Thyroid gland (tissue), 4 donors: ENCODE data around the gene SGCD.

Experiments
- POLR2A ChIP-seq, 2 donors: fragments of 450-650 bp; IDR thresholded peaks; one replicate each; pipeline ENCODE4 v1.6.1; 2017; ENCODE audit warnings: antibody characterized with exemption in 2 of 2, mild to moderate bottlenecking in 2 of 2, moderate library complexity in 1 of 2
- TF ChIP-seq, protein P1 (sequence below), 6 experiments: fragments of 200-600 bp in 3 of 6; fragments of 450-650 bp in 3 of 6; sonication (generic) in 3 of 6; IDR thresholded peaks; one replicate each; pipeline ENCODE4 v1.5.1; 2016 to 2019; ENCODE audit warnings: antibody characterized with exemption in 6 of 6, mild to moderate bottlenecking in 2 of 6, inconsistent platforms in 1 of 6, moderate library complexity in 1 of 6

DNA sequence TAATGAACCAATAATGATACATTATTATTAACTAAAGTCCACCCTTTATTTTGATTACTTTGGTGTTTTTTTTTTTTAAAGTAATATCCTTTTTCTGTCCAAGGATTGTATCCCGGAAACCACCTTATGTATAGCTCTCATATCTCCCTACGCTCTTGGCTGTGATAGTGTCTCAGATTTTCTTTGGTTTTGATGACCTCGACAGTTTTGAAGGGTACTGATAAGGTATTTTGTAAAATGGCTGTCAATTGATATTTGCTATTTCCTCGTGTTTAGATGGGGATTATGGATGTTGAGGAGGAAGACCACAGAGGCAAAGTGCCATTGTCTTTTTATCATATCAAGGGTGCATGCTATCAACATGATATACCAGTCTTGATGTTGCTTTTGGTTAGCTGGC, 259.0 kb downstream of the SGCD start:
- TF ChIP-seq, protein P1, sequence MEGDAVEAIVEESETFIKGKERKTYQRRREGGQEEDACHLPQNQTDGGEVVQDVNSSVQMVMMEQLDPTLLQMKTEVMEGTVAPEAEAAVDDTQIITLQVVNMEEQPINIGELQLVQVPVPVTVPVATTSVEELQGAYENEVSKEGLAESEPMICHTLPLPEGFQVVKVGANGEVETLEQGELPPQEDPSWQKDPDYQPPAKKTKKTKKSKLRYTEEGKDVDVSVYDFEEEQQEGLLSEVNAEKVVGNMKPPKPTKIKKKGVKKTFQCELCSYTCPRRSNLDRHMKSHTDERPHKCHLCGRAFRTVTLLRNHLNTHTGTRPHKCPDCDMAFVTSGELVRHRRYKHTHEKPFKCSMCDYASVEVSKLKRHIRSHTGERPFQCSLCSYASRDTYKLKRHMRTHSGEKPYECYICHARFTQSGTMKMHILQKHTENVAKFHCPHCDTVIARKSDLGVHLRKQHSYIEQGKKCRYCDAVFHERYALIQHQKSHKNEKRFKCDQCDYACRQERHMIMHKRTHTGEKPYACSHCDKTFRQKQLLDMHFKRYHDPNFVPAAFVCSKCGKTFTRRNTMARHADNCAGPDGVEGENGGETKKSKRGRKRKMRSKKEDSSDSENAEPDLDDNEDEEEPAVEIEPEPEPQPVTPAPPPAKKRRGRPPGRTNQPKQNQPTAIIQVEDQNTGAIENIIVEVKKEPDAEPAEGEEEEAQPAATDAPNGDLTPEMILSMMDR (IDR thresholded peaks at IDR 0.05) = no peak
- no peak for TF ChIP-seq POLR2A (IDR thresholded peaks at IDR 0.05)
